ENCODE results near the gene PIGH.
"Not testable (repeated sequence)": the region's sequence is repeated elsewhere in the genome, so short reads cannot be mapped to it uniquely, and the experiment has no call there.

PIGH gene

GRCh38 chr14:67544590-67544989 is 55.5 kb downstream of the PIGH start:
- DNase-seq, result no peak

- DNase-seq, result not testable (repeated sequence)
These were observed 57.4 kb downstream of the PIGH start for GRCh38 chr14:67542620-67543019.

- no peak for DNase-seq
These were observed 58.4 kb downstream of the PIGH start for GRCh38 chr14:67541448-67542387.
